MCF 10A (cell line): ENCODE measurements around the gene LGI1. TPM values are rescaled to one million over a fixed set of nuclear protein-coding genes. Genes with fewer than 3 reads are reported as not detected.

ENCODE experiments used
- BruUV-seq: library from RNA; stranded (reverse); fragments of 400-500 nt; replicated peaks from 2 replicates; lab custom pipeline; 2021; lab: Mats Ljungman, UMichigan
- CTCF ChIA-PET: fragments of 300-600 bp; sonication (Branson Sonifier 250); formaldehyde crosslinking; extraction: SDS; loops from one replicate; lab custom pipeline; 2021; ENCODE audit warnings: antibody characterized with exemption, inconsistent platforms; lab: Yijun Ruan, JAX
- POLR2A ChIA-PET: fragments of 300-600, 350-650 bp; sonication (Branson Sonifier 250); formaldehyde crosslinking; extraction: SDS; loops from one replicate; lab custom pipeline; 2020; ENCODE audit warnings: antibody characterized with exemption, inconsistent platforms; lab: Yijun Ruan, JAX
- DNase-seq: peaks from one replicate; pipeline ENCODE4 v3.0.0-alpha.2; 2018; ENCODE audit not compliant: unreplicated experiment
- H3K27ac Mint-ChIP-seq: one replicate; pipeline ENCODE4 v1.8.0; 2022; ENCODE audit warnings: mild to moderate bottlenecking, low read depth, mixed read lengths; ENCODE audit not compliant: unreplicated experiment
- H3K27me3 Mint-ChIP-seq: one replicate; pipeline ENCODE4 v1.8.0; 2022; ENCODE audit warnings: mixed read lengths; ENCODE audit not compliant: insufficient read depth, unreplicated experiment
- H3K36me3 Mint-ChIP-seq: one replicate; pipeline ENCODE4 v1.8.0; 2022; ENCODE audit warnings: mild to moderate bottlenecking, moderate library complexity, mixed read lengths; ENCODE audit not compliant: insufficient read depth, unreplicated experiment
- H3K4me1 Mint-ChIP-seq: one replicate; pipeline ENCODE4 v1.8.0; 2022; ENCODE audit warnings: mixed read lengths; ENCODE audit not compliant: insufficient read depth, unreplicated experiment
- H3K4me3 Mint-ChIP-seq: one replicate; pipeline ENCODE4 v1.8.0; 2022; ENCODE audit warnings: mild to moderate bottlenecking, moderate library complexity, mixed read lengths; ENCODE audit not compliant: unreplicated experiment
- H3K9me3 Mint-ChIP-seq: one replicate; pipeline ENCODE4 v1.8.0; 2022; ENCODE audit warnings: mixed read lengths; ENCODE audit not compliant: unreplicated experiment
- CTCF ChIP-seq: fragments of 200-600 bp; IDR thresholded peaks from one replicate; pipeline ENCODE4 v1.8.0; 2022; ENCODE audit warnings: antibody characterized with exemption, mild to moderate bottlenecking; ENCODE audit not compliant: unreplicated experiment
- intact Hi-C: fragments of 100-400 bp; cut with micrococcal nuclease; formaldehyde crosslinking; loops from 2 replicates; pipeline ENCODE4 v1.14.1; 2022
- total RNA-seq: library from RNA; stranded (reverse); gene quantifications from 2 replicates; pipeline ENCODE4 v1.2.3, GENCODE V29; 2022

Gene LGI1
- total RNA-seq, 1 experiment from 2014 or later: not detected

- BruUV-seq: no TSS peak
- no peaks in the 10 kb centered on the region for H3K4me1 Mint-ChIP-seq
- ChIA-PET CTCF (interaction anchor here (0.8 to 1.2 kb wide), 2 partner anchors 22 to 32 kb away, joined by 3 read pairs; no protein-coding TSS in a partner anchor), POLR2A (interaction anchor here (0.8 to 1.6 kb wide), 2 partner anchors 135 to 194 kb away, joined by 3 read pairs; partner anchors contain the start of gene FRA10AC1)
- H3K9me3 Mint-ChIP-seq: peaks cover 8% of the 10 kb centered on the region
- intact Hi-C loops: no loop called here
- no peak overlapping the region for H3K4me3 Mint-ChIP-seq
- no peak for TF ChIP-seq CTCF
- no peak for DNase-seq
- no peak overlapping the region for H3K27ac Mint-ChIP-seq
- H3K36me3 Mint-ChIP-seq: no peaks in the 10 kb centered on the region
- no peaks in the 10 kb centered on the region for H3K27me3 Mint-ChIP-seq
These were observed 80.1 kb downstream of the LGI1 start for GRCh38 chr10:93837822-93838221.

- H3K27me3 Mint-ChIP-seq: no peaks in the 10 kb centered on the region
These were observed 80.5 kb downstream of the LGI1 start for GRCh38 chr10:93838278-93838677.

GRCh38 chr10:93841961-93842360 is 84.2 kb downstream of the LGI1 start:
- POLR2A ChIA-PET: no interaction called here
- CTCF ChIA-PET: no interaction called here
- no TSS peak for BruUV-seq
- no peaks in the 10 kb centered on the region for H3K36me3 Mint-ChIP-seq
- H3K27me3 Mint-ChIP-seq: no peaks in the 10 kb centered on the region
- DNase-seq: no peak
- H3K9me3 Mint-ChIP-seq: no peaks in the 10 kb centered on the region
- H3K4me1 Mint-ChIP-seq: no peaks in the 10 kb centered on the region
- intact Hi-C loops: no loop called here
- TF ChIP-seq CTCF: no peak
- no peak overlapping the region for H3K27ac Mint-ChIP-seq
- no peak overlapping the region for H3K4me3 Mint-ChIP-seq

More at GRCh38 chr10:93838278-93838677, 80.5 kb downstream of the LGI1 start:
- intact Hi-C loops: no loop called here
- no peaks in the 10 kb centered on the region for H3K36me3 Mint-ChIP-seq
- H3K4me3 Mint-ChIP-seq: no peak overlapping the region
- TF ChIP-seq CTCF: no peak
- no TSS peak for BruUV-seq
- no peaks in the 10 kb centered on the region for H3K4me1 Mint-ChIP-seq
- H3K9me3 Mint-ChIP-seq: peaks cover 8% of the 10 kb centered on the region
- H3K27ac Mint-ChIP-seq: no peak overlapping the region
- ChIA-PET CTCF (interaction anchor here (0.6 to 1.2 kb wide), 2 partner anchors 21 to 31 kb away, joined by 3 read pairs; no protein-coding TSS in a partner anchor), POLR2A (interaction anchor here (0.8 to 1.6 kb wide), 2 partner anchors 136 to 194 kb away, joined by 3 read pairs; partner anchors contain the start of gene FRA10AC1)
- no peak for DNase-seq

- ChIA-PET CTCF (interaction anchor here (0.9 to 1.3 kb wide), 3 partner anchors 14 to 143 kb away, joined by 3 to 5 read pairs (median 5); partner anchors contain the start of gene FRA10AC1), POLR2A (interaction anchor here (0.6 kb wide), 1 partner anchor 21 kb away, joined by 4 read pairs; no protein-coding TSS in a partner anchor)
- H3K27ac Mint-ChIP-seq: no peak overlapping the region
- BruUV-seq: no TSS peak
- no peaks in the 10 kb centered on the region for H3K9me3 Mint-ChIP-seq
- H3K4me3 Mint-ChIP-seq: no peak overlapping the region
- no peaks in the 10 kb centered on the region for H3K4me1 Mint-ChIP-seq
- TF ChIP-seq CTCF: no peak
- no peaks in the 10 kb centered on the region for H3K36me3 Mint-ChIP-seq
- H3K27me3 Mint-ChIP-seq: peaks cover 3% of the 10 kb centered on the region
- no peak for DNase-seq
- intact Hi-C loops: no loop called here
These were observed 87.4 kb downstream of the LGI1 start for GRCh38 chr10:93844979-93845626.

Other genes starting within 250 kb of the LGI1 start
- not detected in 2 replicates for gene FFAR4, start 191.3 kb upstream of the LGI1 start, total RNA-seq
- gene RBP4, start 156.7 kb upstream of the LGI1 start, total RNA-seq: not detected in 2 replicates
- gene PDE6C, start 145.4 kb upstream of the LGI1 start, total RNA-seq: not detected in 2 replicates
- 19.3 and 25.1 TPM in 2 replicates for gene FRA10AC1, start 55.3 kb upstream of the LGI1 start, total RNA-seq
- 3.2 and 4.9 TPM in 2 replicates for gene SLC35G1, start 136.0 kb downstream of the LGI1 start, total RNA-seq
- gene PLCE1, start 236.0 kb downstream of the LGI1 start, total RNA-seq: 0.22 and 0.23 TPM in 2 replicates